Esophagus muscularis mucosa (tissue), 4 donors: ENCODE data around the gene MYH16.
"Not testable (repeated sequence)": the region's sequence is repeated elsewhere in the genome, so short reads cannot be mapped to it uniquely, and the experiment has no call there.

Experiments used
- CTCF ChIP-seq, 3 experiments: fragments of 200-600 bp in 2 of 3; fragments of 450-650 bp in 1 of 3; sonication (generic) in 2 of 3; IDR thresholded peaks; one replicate each; pipeline ENCODE4 v1.5.1; 2017 to 2019; ENCODE audit warnings: antibody characterized with exemption in 3 of 3, mild to moderate bottlenecking in 2 of 3, moderate library complexity in 1 of 3
- EP300 ChIP-seq: sonication (generic); formaldehyde crosslinking; IDR thresholded peaks from one replicate; pipeline ENCODE4 v1.6.1; 2017; ENCODE audit warnings: antibody characterized with exemption
- POLR2AphosphoS5 ChIP-seq, 2 donors: sonication (generic); formaldehyde crosslinking; IDR thresholded peaks; one replicate each; pipeline ENCODE4 v1.6.1; 2017; ENCODE audit warnings: antibody characterized with exemption in 2 of 2

DNA sequence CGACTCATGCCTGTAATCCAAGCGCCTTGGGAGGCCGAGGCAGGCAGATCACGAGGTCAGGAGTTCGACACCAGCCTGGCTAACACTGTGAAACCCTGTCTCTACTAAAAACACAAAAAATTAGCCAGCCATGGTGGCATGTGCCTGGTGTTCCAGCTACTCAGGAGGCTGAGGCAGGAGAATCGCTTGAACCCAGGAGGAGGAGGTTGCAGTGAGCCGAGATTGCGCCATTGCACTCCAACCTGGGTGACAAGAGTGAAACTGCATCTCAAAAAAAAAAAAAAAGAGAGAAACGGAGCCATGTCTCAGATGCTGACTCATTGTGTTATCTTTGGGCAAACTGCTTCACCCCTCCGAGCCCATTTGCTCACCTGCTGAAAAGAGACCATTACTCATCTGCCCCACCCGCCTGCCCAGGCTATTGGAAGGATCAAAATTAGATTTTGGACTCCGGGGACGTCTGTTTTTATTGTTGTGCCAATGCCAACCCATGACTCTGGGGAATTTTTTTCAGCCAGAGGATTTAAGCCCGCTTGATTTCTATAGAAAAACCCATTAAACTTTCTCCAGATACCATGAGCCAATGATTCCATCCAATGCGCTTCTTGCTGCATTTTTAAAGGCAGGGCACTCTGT, 48.3 kb upstream of the MYH16 start:
- not testable (repeated sequence) for TF ChIP-seq CTCF (IDR thresholded peaks at IDR 0.05); EP300; POLR2AphosphoS5 (IDR thresholded peaks at IDR 0.05)
